DOHH2 (cell line): ENCODE measurements around the gene DNAJC22.

Experiments used
- H3F3A ChIP-seq: fragments of 200-600 bp; sonication (generic), shearing (Covaris generic); 2 replicates; pipeline ENCODE4 v1.6.0; 2016; ENCODE audit warnings: antibody characterized with exemption, mild to moderate bottlenecking; ENCODE audit not compliant: control insufficient read depth, insufficient read depth
- H3K27ac ChIP-seq: fragments of 200-600 bp; sonication (generic); 2 replicates; pipeline ENCODE4 v1.5.1; 2014; ENCODE audit warnings: low read depth, mild to moderate bottlenecking, low read length, moderate library complexity
- H3K27me3 ChIP-seq: fragments of 200-600 bp; sonication (generic); 2 replicates; pipeline ENCODE4 v1.6.1; 2014; ENCODE audit warnings: mild to moderate bottlenecking, low read length, mixed read lengths; ENCODE audit not compliant: control insufficient read depth
- H3K36me3 ChIP-seq: fragments of 200-600 bp; sonication (generic); 2 replicates; pipeline ENCODE4 v1.6.1; 2014; ENCODE audit warnings: mild to moderate bottlenecking, low read length, moderate library complexity, mixed read lengths; ENCODE audit not compliant: control insufficient read depth
- H3K4me1 ChIP-seq: fragments of 200-600 bp; sonication (generic); 2 replicates; pipeline ENCODE4 v1.6.1; 2014; ENCODE audit warnings: mild to moderate bottlenecking, low read length, mixed read lengths; ENCODE audit not compliant: control insufficient read depth
- H3K4me2 ChIP-seq: fragments of 200-600 bp; sonication (generic); 2 replicates; pipeline ENCODE4 v1.6.0; 2014; ENCODE audit warnings: mild to moderate bottlenecking, low read length, moderate library complexity
- H3K4me3 ChIP-seq: fragments of 200-600 bp; sonication (generic); 2 replicates; pipeline ENCODE4 v1.5.1; 2014; ENCODE audit warnings: mild to moderate bottlenecking, low read length, mixed read lengths
- H3K79me2 ChIP-seq: fragments of 200-600 bp; sonication (generic); 2 replicates; pipeline ENCODE4 v1.6.1; 2014; ENCODE audit warnings: mild to moderate bottlenecking, low read length, mixed read lengths; ENCODE audit not compliant: control insufficient read depth
- H3K9me2 ChIP-seq: fragments of 200-600 bp; sonication (generic); replicated peaks from 2 replicates; pipeline ENCODE4 v1.6.1; 2014; ENCODE audit warnings: mild to moderate bottlenecking, low read length, mixed read lengths; ENCODE audit not compliant: control insufficient read depth
- H3K9me3 ChIP-seq: fragments of 200-600 bp; sonication (generic); 2 replicates; pipeline ENCODE4 v1.6.1; 2014; ENCODE audit warnings: antibody characterized with exemption, low read length, mixed read lengths; ENCODE audit not compliant: control insufficient read depth, insufficient read depth
- H4K20me1 ChIP-seq: fragments of 200-600 bp; sonication (generic); 2 replicates; pipeline ENCODE4 v1.6.0; 2014; ENCODE audit warnings: low read depth, mild to moderate bottlenecking, antibody characterized with exemption, low read length, moderate library complexity; ENCODE audit not compliant: control insufficient read depth, insufficient read depth
- CTCF ChIP-seq: fragments of 200-600 bp; sonication (generic); IDR thresholded peaks from one replicate; pipeline ENCODE4 v1.5.1; 2014; ENCODE audit warnings: antibody characterized with exemption, mild to moderate bottlenecking, low read depth, low read length; ENCODE audit not compliant: poor library complexity, severe bottlenecking
- EZH2phosphoT487 ChIP-seq: fragments of 200-600 bp; sonication (generic); IDR thresholded peaks from 2 replicates; pipeline ENCODE4 v1.6.1; 2017; ENCODE audit warnings: borderline replicate concordance, mild to moderate bottlenecking, antibody characterized with exemption, low read length, moderate library complexity, mixed read lengths

The DNAJC22 gene

GRCh38 chr12:49334226-49334625 lies 12.5 kb upstream of the DNAJC22 start:
- H4K20me1 ChIP-seq: no peaks in the 10 kb centered on the region
- H3K36me3 ChIP-seq: peaks cover 22% of the 10 kb centered on the region
- H3F3A ChIP-seq: peaks cover 2% of the 10 kb centered on the region
- TF ChIP-seq CTCF (no peak), EZH2phosphoT487 (no peak)
- H3K27me3 ChIP-seq: peaks cover 24% of the 10 kb centered on the region
- no peak overlapping the region for H3K27ac ChIP-seq
- no peak overlapping the region for H3K4me3 ChIP-seq
- no peaks in the 10 kb centered on the region for H3K9me3 ChIP-seq
- H3K4me2 ChIP-seq: no peak overlapping the region
- peaks cover 10% of the 10 kb centered on the region for H3K4me1 ChIP-seq
- no peaks in the 10 kb centered on the region for H3K79me2 ChIP-seq
- H3K9me2 ChIP-seq: no peaks in the 10 kb centered on the region

GRCh38 chr12:49334681-49335080 lies 12.0 kb upstream of the DNAJC22 start:
- no peaks in the 10 kb centered on the region for H4K20me1 ChIP-seq
- TF ChIP-seq EZH2phosphoT487 (no peak), CTCF (no peak)

GRCh38 chr12:49335118-49335954 lies 11.4 kb upstream of the DNAJC22 start:
- peaks cover 2% of the 10 kb centered on the region for H3F3A ChIP-seq
- TF ChIP-seq EZH2phosphoT487: no peak
- TF ChIP-seq CTCF: no peak
- H3K79me2 ChIP-seq: no peaks in the 10 kb centered on the region
- H3K4me1 ChIP-seq: peaks cover 10% of the 10 kb centered on the region
- no peaks in the 10 kb centered on the region for H3K9me2 ChIP-seq
- H3K27me3 ChIP-seq: peaks cover 35% of the 10 kb centered on the region
- H3K36me3 ChIP-seq: peaks cover 11% of the 10 kb centered on the region
- no peak overlapping the region for H3K4me2 ChIP-seq
- no peaks in the 10 kb centered on the region for H3K9me3 ChIP-seq
- H3K27ac ChIP-seq: no peak overlapping the region
- no peaks in the 10 kb centered on the region for H4K20me1 ChIP-seq
- no peak overlapping the region for H3K4me3 ChIP-seq

More at GRCh38 chr12:49334681-49335080, 12.0 kb upstream of the DNAJC22 start:
- Histone ChIP-seq H3K9me2 (no peaks in the 10 kb centered on the region), H3K4me3 (no peak overlapping the region), H3K36me3 (peaks cover 18% of the 10 kb centered on the region), H3F3A (peaks cover 2% of the 10 kb centered on the region), H3K9me3 (no peaks in the 10 kb centered on the region), H3K79me2 (no peaks in the 10 kb centered on the region), H3K4me1 (peaks cover 10% of the 10 kb centered on the region), H3K27me3 (peaks cover 29% of the 10 kb centered on the region), H3K4me2 (no peak overlapping the region), H3K27ac (no peak overlapping the region)
